AG09309 (cell line): ENCODE results near the gene IFRD1.

Experiments
- DNase-seq: peaks from one replicate; pipeline ENCODE4 v3.0.0-alpha.2; 2010; ENCODE audit warnings: low read depth
- H3K4me3 ChIP-seq: 2 replicates; pipeline ENCODE4 v1.5.1; 2011; ENCODE audit warnings: mild to moderate bottlenecking, low read depth, low read length, moderate library complexity; ENCODE audit not compliant: control insufficient read depth
- TF ChIP-seq, protein P1 (sequence below): IDR thresholded peaks from 2 replicates; pipeline ENCODE4 v1.5.1; 2011; ENCODE audit warnings: mild to moderate bottlenecking, low read depth, low read length, inconsistent platforms; ENCODE audit not compliant: insufficient read depth, control insufficient read depth; ENCODE audit errors: missing control alignments

The IFRD1 gene

DNA sequence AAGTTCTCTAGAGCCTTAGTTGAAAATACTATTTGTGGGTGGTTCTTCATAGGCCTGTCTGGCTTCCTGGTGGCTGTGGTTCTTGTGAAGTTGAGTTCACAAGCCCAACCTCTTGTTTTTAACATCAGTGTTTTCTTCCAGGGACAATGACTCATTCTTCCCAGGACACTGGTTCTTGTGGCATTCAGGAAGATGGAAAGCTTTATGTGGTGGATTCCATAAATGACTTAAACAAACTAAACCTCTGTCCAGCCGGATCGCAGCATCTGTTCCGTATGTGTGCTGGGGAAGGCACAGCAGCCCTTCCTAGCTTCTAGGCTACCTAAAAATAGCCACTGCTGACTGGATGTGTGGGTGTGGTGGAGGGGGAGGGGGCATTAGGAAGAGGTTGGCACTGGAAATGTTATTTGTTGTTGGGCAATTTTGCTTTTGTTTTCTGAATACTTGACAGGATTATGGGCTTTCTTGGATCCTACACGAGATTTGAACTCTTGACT is 34.5 kb downstream of the IFRD1 start:
- TF ChIP-seq, protein P1, sequence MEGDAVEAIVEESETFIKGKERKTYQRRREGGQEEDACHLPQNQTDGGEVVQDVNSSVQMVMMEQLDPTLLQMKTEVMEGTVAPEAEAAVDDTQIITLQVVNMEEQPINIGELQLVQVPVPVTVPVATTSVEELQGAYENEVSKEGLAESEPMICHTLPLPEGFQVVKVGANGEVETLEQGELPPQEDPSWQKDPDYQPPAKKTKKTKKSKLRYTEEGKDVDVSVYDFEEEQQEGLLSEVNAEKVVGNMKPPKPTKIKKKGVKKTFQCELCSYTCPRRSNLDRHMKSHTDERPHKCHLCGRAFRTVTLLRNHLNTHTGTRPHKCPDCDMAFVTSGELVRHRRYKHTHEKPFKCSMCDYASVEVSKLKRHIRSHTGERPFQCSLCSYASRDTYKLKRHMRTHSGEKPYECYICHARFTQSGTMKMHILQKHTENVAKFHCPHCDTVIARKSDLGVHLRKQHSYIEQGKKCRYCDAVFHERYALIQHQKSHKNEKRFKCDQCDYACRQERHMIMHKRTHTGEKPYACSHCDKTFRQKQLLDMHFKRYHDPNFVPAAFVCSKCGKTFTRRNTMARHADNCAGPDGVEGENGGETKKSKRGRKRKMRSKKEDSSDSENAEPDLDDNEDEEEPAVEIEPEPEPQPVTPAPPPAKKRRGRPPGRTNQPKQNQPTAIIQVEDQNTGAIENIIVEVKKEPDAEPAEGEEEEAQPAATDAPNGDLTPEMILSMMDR: no peak
- DNase-seq: peak; percentile 94
- no peak overlapping the region; the same call in 1 of the 2 replicates for H3K4me3 ChIP-seq

DNA sequence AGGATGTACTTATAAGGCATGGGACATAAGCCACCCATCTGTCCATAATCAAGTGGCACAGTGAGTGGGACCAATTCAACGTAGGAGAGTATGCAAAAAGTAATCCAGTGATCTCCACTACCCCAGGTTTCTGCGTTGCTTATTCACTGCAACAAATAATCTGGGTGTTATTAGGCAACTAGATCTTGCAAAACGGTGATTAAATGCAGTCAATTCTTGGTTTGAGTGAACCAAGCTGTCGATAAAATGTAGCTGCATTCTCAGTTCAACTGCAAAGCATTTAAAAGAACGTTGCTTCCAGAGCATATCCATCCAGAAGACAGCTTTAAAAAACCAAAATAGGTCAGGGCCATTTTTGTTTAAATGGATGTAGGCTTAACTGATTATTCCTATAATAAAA is 35.5 kb downstream of the IFRD1 start:
- no peak overlapping the region for H3K4me3 ChIP-seq
- TF ChIP-seq, protein P1: no peak
- DNase-seq: no peak

DNA sequence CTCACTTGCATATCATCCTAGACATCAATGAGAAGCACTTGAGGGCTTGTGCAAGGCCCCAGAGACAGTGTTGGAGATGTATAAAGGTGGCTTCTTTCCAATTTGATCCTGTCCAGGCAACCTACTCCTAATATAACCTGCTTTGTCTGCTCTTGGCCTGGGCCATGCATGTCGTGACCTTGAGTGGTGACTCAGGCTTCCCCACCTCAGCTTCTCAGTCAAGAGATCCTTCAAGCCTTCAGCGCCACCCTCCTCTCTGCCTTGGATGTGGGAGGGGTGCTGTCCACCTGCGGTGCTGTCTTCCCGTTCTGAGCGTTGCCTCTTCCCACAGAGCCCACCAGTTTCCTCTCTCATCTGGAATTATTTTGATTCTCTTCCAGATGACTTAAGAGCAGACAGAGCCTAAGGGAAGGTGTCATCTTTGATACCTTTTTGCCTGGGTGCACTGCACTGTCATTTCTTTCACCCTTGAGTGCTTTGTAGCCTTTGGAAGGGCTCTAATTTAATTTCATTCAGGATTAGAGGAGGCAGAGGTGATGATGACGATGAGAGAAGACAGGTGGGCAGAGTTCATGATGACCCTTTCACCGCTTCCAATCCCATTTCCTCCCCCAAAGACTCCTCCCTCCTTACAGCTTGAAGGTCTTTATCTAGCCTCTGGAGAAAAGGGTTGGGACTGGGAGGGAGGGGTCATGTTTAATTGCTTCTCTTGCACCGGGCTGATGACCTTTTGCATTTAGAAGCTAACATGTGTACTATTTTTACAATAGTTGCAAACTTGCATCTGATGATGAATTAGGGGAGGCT is 37.4 kb downstream of the IFRD1 start:
- no peak overlapping the region for H3K4me3 ChIP-seq
- TF ChIP-seq, protein P1: no peak

DNA sequence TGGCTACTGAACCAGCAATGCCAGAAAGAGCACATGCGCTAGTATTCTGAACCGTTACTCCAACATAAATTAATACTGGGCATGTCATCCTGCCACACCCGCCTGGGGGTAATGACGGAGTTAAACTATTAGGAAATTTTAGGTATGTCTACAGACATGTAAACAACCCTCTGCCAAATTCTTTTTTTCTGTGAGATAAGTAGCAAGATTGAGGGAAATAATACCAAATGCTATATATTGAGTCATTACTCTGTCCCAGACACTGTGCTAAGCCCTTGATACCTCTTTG is 37.9 kb downstream of the IFRD1 start:
- no peak for DNase-seq
- TF ChIP-seq, protein P1: no peak
- H3K4me3 ChIP-seq: no peak overlapping the region

More for the DNA sequence above, 37.4 kb downstream of the IFRD1 start:
- DNase-seq: no peak

DNA sequence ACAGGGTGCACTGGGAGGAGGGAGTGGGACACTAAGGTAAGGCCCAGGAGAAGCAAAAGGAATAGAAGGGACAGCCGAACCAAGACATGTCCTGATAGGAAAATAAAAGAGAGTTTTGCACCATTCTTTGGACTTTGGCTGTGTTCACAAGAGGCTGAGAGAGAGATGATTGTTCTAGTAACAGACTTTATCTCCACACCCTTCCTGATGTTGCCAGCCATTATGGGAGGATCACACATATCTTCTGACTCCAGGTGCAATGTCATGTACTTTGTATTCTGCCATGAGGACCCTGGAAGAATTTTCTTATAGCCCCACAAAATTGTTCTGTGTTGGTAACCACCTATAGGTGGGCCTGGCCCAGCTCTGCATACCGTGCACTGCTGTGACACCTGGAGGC is 41.9 kb downstream of the IFRD1 start:
- no peak overlapping the region for H3K4me3 ChIP-seq
- no peak for DNase-seq
- TF ChIP-seq, protein P1: no peak

DNA sequence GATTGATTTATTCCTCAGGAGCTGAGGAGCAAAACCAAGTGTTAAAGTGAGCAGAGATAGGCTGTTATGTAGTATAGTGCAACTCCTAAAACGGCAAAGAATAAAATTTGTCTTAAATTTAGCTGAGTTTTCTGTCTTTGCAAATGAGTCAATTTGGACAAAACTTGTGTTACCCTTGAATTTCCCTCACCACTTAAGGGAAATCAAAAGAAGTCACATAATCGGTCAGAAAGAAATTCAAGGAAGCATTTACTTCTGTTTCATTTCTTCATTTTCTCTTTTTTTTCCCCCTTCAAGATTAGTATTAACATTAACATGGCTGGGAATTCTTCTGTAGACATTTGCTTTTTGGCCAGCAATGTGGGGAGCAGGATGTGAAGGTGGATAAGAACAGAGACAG is 44.4 kb downstream of the IFRD1 start:
- TF ChIP-seq, protein P1: no peak
- no peak overlapping the region for H3K4me3 ChIP-seq
- DNase-seq: no peak
